PC-3 (cell line): ENCODE measurements around the gene CA10.

ENCODE experiments used
- EZH2 ChIP-seq: fragments of 300-600 bp; sonication (generic); IDR thresholded peaks from one replicate; pipeline ENCODE4 v1.6.1; 2017; ENCODE audit warnings: antibody characterized with exemption, mild to moderate bottlenecking, low read length; ENCODE audit not compliant: unreplicated experiment
- TF ChIP-seq, protein P1 (sequence below): fragments of 300-600 bp; sonication (generic); conservative IDR thresholded peaks from 2 replicates; pipeline ENCODE4 v1.5.1; 2017; ENCODE audit warnings: antibody characterized with exemption, low read depth, mild to moderate bottlenecking, low read length

DNA sequence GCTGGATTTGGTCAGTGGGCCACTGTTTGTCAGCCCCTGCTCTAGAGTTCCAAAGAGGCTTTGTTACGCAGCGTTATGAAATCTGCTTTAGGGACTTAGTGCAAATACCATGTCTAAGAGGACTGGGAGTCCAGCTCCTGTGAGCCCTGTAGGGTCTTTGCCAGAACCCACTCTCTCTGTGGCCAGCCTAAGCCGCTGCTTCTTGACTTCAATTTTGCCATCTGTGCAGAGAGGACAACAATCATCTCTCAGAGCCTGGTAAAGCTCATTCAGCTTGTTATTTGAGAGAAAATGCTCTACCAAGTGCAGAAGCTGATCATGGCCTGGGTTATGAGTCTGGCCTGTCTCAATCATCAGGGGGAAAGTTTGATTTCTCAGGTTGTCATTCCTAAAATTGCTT is 17.9 kb downstream of the CA10 start:
- TF ChIP-seq, protein P1, sequence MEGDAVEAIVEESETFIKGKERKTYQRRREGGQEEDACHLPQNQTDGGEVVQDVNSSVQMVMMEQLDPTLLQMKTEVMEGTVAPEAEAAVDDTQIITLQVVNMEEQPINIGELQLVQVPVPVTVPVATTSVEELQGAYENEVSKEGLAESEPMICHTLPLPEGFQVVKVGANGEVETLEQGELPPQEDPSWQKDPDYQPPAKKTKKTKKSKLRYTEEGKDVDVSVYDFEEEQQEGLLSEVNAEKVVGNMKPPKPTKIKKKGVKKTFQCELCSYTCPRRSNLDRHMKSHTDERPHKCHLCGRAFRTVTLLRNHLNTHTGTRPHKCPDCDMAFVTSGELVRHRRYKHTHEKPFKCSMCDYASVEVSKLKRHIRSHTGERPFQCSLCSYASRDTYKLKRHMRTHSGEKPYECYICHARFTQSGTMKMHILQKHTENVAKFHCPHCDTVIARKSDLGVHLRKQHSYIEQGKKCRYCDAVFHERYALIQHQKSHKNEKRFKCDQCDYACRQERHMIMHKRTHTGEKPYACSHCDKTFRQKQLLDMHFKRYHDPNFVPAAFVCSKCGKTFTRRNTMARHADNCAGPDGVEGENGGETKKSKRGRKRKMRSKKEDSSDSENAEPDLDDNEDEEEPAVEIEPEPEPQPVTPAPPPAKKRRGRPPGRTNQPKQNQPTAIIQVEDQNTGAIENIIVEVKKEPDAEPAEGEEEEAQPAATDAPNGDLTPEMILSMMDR, result no peak
- no peak for TF ChIP-seq EZH2
